ENCODE data around the gene TMEM88. TPM values are rescaled to one million over a fixed set of nuclear protein-coding genes. Genes with fewer than 3 reads are reported as not detected.
A peak's percentile ranks its signal among the peaks of the same experiment; 100 is the strongest.

TMEM88 gene
- total RNA-seq, 1 donor from 2014 or later, result 23.7 TPM

GRCh38 chr17:7852919-7853690 is 1.8 kb upstream of the TMEM88 start:
- Mint-ChIP-seq H3K4me1 (ENCODE audit: low read depth, unreplicated experiment) (peaks cover 18% of the 10 kb centered on the region), H3K9me3 (ENCODE audit: unreplicated experiment) (peaks cover 19% of the 10 kb centered on the region), H3K36me3 (ENCODE audit: unreplicated experiment) (no peaks in the 10 kb centered on the region), H3K4me3 (ENCODE audit: unreplicated experiment) (no peak overlapping the region), H3K27ac (ENCODE audit: unreplicated experiment) (no peak overlapping the region), H3K27me3 (ENCODE audit: unreplicated experiment) (peaks cover 30% of the 10 kb centered on the region)
- DNase-seq, result no peak
- TF ChIP-seq CTCF (IDR thresholded peaks at IDR 0.05; ENCODE audit: partially characterized antibody, unreplicated experiment), result no peak

- peak; percentile 40 for DNase-seq
- Mint-ChIP-seq H3K4me3 (ENCODE audit: unreplicated experiment) (peak overlapping the region; percentile 75), H3K9me3 (ENCODE audit: unreplicated experiment) (peaks cover 19% of the 10 kb centered on the region), H3K27ac (ENCODE audit: unreplicated experiment) (peak overlapping the region; percentile 76), H3K36me3 (ENCODE audit: unreplicated experiment) (no peaks in the 10 kb centered on the region), H3K4me1 (ENCODE audit: low read depth, unreplicated experiment) (peaks cover 20% of the 10 kb centered on the region), H3K27me3 (ENCODE audit: unreplicated experiment) (peaks cover 28% of the 10 kb centered on the region)
- no peak for TF ChIP-seq CTCF (IDR thresholded peaks at IDR 0.05; ENCODE audit: partially characterized antibody, unreplicated experiment)
Measured at GRCh38 chr17:7853691-7854038, 1.2 kb upstream of the TMEM88 start.

GRCh38 chr17:7854078-7854777 is 638 bp upstream of the TMEM88 start:
- no peak for DNase-seq
- peaks cover 19% of the 10 kb centered on the region for H3K9me3 Mint-ChIP-seq (ENCODE audit: unreplicated experiment)
- peak overlapping the region; percentile 75 for H3K4me3 Mint-ChIP-seq (ENCODE audit: unreplicated experiment)
- peaks cover 22% of the 10 kb centered on the region for H3K4me1 Mint-ChIP-seq (ENCODE audit: low read depth, unreplicated experiment)
- TF ChIP-seq CTCF (IDR thresholded peaks at IDR 0.05; ENCODE audit: partially characterized antibody, unreplicated experiment), result no peak
- peak overlapping the region; percentile 76 for H3K27ac Mint-ChIP-seq (ENCODE audit: unreplicated experiment)
- peaks cover 28% of the 10 kb centered on the region for H3K27me3 Mint-ChIP-seq (ENCODE audit: unreplicated experiment)
- H3K36me3 Mint-ChIP-seq (ENCODE audit: unreplicated experiment), result no peaks in the 10 kb centered on the region

GRCh38 chr17:7855660-7856010 is 769 bp downstream of the TMEM88 start:
- no peak overlapping the region for H3K4me3 Mint-ChIP-seq (ENCODE audit: unreplicated experiment)
- no peak for DNase-seq
- peaks cover 26% of the 10 kb centered on the region for H3K27me3 Mint-ChIP-seq (ENCODE audit: unreplicated experiment)
- H3K27ac Mint-ChIP-seq (ENCODE audit: unreplicated experiment), result no peak overlapping the region
- no peaks in the 10 kb centered on the region for H3K36me3 Mint-ChIP-seq (ENCODE audit: unreplicated experiment)
- peaks cover 15% of the 10 kb centered on the region for H3K9me3 Mint-ChIP-seq (ENCODE audit: unreplicated experiment)
- no peak for TF ChIP-seq CTCF (IDR thresholded peaks at IDR 0.05; ENCODE audit: partially characterized antibody, unreplicated experiment)
- peaks cover 22% of the 10 kb centered on the region for H3K4me1 Mint-ChIP-seq (ENCODE audit: low read depth, unreplicated experiment)
